ENCODE measurements around the gene PPHLN1. TPM values are rescaled to one million over a fixed set of nuclear protein-coding genes. Genes with fewer than 3 reads are reported as not detected.

Gene PPHLN1
- total RNA-seq, 2 donors from 2014 or later, result 38.2 to 38.5 TPM

DNA sequence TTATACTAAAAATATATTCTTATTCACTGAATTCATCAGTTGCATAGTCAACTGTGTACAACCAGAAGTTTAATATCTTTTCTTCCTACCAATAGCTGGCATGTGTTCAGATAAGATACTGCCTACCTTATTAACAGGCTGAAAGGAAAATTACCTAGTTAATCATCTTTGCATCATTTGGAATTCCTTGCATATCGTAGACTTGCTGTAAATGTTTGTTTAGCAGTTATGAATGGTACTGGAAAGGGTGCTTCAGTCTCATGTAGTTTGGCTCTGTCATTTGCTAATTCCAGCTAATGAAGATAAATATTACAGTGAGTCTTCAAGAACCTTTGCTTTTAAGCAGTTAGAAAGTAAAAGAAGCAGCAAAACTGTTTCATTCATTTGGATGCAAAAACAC lies 84.4 kb downstream of the PPHLN1 start:
- no peak for DNase-seq
- intact Hi-C loops (cut with DNase I, micrococcal nuclease), result no loop called here

DNA sequence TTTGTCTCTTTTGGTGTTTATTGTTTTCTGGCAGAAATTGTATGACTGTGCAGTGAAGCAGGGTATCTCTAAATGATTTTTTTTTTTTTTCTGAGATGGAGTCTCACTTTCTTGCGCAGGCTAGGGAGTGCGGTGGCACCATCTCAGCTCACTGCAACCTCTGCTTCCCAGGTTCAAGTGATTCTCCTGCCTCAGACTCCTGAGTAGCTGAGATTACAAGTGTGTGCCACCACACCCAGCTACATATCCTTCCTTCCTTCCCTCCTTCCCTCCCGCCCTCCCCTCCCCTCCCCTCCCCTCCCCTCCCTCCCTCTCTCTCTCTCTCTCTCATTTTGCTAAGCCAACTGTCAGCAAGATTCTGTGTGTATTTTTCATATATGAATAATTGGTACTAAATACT lies 94.4 kb downstream of the PPHLN1 start:
- DNase-seq (no peak), ATAC-seq (no peak)
- intact Hi-C loops (cut with DNase I, micrococcal nuclease), result no loop called here

More for the DNA sequence above, 84.4 kb downstream of the PPHLN1 start:
- no peak for ATAC-seq

DNA sequence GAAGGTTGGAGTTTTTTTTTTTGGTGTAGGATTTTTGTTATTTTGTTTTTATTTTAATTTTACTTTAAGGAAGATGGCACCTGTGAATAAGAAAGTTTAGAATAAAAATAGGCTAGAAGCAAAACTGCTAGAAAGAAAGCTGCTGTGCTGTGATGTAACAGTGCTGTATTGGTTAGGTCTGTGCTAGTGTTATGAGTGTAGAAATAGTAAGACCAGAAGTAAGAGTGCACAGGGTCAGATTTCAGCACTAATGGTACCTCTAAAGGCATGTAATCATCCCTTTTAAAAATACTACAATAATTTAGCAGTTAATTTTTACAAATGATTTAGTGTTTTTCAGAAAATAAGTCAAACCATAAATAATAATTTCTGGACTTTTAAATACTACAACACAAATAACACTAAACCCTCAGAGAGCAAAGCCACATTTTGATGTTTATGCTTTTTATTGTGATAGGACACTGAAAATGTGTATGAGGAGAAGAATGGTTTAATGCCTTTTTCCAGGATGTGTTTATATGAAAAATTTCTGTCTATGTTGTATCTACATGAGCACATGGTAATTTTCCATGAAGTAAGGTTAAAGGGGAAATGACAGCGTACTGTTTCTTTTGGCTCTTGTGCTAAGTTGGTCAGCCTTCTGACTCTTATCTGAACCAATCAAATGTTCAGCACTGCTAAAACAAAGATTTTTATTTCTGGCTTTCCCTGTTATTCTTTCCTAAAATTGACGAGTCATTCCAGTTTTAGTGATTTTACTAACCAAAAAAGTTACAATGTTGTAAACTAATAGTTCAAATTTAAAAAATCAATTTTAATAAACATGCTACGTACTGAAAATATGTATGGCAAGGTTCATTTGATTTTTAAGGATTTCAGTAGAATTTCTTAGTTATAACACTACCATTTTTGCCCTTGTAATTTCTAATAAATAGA lies 96.1 kb downstream of the PPHLN1 start:
- intact Hi-C loops (cut with DNase I, micrococcal nuclease), result no loop called here
- no peak for DNase-seq
- no peak for ATAC-seq

DNA sequence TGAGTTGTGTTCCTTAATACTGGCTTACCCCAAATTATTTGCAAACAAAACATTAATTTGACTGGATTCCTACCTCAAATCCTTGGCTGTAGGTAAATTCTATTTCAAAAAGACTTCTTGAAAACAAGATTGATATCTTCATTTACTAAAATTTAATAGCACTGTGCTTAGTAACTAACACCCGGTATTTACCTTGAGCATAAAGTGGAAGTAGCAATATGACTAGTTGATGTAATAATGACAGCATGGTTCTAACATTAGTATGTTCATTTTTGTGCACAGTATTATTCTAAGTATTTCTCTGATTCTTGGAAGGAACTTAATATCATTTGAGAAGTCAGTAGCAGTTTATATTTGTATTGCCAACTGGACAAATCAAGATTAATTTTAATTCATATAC lies 96.8 kb downstream of the PPHLN1 start:
- ATAC-seq, result no peak
- no peak for DNase-seq
- intact Hi-C loops (cut with DNase I, micrococcal nuclease), result no loop called here

DNA sequence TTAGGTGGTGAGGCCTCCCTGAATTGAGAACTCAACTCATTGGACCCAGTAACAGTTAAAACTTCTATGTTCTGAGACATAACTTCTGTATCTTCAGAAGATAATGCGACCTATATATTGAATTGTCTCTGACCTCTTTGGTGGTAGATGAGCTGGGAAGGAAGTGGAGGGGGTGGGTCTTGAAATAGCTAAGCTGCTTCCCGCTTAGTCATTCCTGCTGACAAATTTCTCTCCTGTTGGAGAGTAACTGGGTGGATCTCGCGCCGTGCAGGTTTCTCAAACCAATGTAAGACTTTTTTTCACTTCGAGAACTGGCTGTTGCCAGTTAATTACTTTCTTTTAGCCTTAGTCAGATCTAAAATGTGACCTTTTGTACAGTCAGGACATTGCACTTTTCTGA lies 100.8 kb downstream of the PPHLN1 start:
- ATAC-seq, result no peak
- intact Hi-C loops (cut with DNase I, micrococcal nuclease), result no loop called here
- no peak for DNase-seq

DNA sequence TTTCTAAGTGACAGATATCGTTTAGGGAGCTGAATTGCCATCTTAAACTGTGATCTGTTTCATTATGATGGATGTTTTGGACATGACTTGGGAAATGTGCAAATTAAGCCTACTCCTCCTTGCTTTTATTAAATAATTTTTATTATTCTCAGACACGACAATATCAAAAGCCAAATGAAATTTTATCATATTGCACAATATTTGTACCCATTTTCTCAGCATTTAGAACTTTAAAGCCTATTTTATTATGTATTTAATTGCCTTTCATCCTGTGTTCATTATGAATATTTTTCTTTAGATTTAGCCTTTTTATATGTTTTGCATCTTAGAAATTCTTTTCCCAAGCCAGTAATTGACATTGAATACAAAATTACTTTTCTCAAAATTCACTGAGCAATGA lies 102.9 kb downstream of the PPHLN1 start:
- intact Hi-C loops (cut with DNase I, micrococcal nuclease), result no loop called here
- ATAC-seq (no peak), DNase-seq (no peak)

DNA sequence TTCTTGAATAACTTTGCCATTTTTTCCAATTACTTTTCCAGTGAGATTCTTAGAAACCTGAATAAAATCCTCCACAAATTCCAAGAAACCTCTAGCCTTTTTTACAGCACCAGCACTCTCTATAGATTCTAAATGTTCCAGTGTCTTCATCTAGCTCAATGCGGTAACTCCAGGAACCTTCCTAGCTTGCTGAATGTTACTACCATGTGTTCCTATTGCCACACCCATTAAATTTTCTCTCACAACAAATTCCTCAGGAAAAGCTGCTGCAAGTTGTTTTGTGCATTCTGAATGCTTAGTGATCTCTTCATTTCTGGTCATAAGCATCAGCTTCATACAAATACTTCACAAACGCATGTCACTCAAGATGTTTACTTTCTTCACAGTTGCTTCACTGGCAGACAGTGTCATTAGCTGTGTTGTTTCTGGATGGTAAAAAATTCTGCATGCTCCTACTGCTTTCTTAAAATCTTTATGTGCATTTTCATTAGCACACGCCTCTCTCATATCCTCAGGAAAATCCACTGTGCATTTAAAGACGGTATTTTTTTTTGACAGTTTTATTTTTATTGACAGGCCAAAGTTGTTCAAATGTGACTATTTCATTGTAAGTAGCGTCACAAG lies 106.7 kb downstream of the PPHLN1 start:
- DNase-seq (no peak), ATAC-seq (no peak)
- intact Hi-C loops (cut with DNase I, micrococcal nuclease), result no loop called here

DNA sequence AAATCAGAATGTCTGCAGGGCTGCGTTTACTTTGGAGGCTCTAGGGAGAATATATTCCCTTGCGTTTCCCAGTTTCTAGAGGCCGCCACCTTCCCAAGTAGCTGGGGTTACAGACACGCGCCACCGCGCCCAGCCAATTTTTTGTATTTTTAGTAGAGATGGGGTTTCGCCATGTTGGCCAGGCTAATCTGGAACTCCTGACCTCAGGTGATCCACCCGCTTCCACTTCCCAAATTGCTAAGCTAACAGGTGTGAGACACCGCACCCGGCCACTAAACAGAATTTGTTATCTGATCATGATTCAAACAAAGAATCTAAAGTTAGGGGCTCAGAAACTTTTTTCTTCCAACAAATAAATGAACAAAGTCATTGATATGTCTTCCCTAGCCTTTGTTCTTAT lies 114.6 kb downstream of the PPHLN1 start:
- no peak for ATAC-seq
- no peak for DNase-seq
- intact Hi-C loops (cut with DNase I, micrococcal nuclease), result no loop called here

DNA sequence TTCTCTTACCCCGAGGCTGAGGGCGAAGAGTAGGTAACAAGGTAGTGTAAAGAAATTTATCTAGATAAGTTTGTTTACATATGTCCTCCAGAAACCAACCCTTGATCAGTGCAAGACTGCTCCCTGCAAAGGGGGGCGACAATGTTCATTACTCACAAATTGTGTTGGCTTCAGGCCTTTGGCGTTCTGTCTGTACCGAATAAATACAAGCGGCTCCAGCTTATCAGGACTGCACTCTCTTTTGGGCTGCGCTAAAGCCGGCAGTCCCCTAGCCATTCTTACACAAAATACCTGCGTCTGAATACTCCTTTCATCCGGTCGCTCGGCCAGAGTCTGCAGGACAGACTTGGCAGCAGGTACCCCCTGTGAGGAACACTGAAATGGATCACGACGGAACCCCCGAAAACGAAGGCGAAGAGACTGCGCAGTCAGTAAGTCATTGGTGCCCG lies 116.4 kb downstream of the PPHLN1 start:
- ATAC-seq (no peak), DNase-seq (no peak)
- intact Hi-C loops (cut with DNase I, micrococcal nuclease), result no loop called here

DNA sequence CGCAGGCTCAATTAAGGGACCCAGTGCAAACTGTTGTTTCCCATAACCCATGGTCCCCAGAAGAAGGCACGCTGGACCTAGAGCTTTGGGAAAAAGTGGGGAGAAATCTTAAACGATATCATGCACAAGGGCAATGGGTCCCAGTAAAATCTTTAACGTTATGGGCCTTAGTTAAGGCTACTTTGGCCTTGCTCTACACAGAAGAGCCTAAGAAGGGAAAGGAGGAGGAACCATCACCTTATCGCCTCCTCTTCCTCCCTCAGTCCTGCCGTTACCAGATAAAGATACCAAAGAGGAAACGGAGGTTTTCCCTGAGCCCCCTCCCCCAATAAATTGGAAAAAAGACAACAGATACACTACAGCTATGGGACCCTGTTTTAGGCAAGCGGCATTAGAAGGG lies 116.9 kb downstream of the PPHLN1 start:
- intact Hi-C loops (cut with DNase I, micrococcal nuclease), result no loop called here
- ATAC-seq (no peak), DNase-seq (no peak)

DNA sequence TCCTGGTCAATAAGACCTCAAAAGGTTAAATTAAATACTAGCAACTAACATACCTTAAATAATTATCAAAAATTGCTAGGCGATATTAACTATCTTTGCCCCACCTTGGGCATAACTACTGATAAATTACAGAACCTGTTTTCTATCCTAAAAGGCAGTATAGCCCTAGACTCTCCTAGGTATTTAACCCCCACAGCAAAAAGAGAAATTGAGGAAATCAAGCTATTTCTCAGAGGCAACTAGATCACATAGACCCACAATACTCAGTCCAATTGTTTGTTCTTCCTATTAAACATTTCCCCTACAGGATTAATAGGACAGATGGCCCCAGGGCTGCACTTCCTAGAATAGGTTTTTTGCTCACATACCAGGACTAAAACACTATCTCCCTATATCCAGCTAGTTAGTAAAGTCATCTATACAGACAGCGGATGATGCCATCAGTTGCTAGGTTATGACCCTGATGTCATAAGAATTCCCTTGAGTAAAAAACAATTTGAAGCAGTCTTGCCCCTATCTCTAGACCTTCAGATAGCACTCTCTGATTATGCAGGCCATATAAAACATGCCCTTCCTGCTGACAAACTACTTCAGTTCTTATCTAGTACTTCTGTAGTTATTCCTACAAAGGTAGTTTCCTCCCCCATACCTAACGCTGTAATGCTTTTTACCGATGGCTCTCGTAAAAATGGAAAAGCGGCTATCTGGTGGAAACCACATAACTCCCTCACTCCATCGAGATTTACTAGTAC lies 118.4 kb downstream of the PPHLN1 start:
- ATAC-seq, result no peak
- intact Hi-C loops (cut with DNase I, micrococcal nuclease), result no loop called here
- no peak for DNase-seq

DNA sequence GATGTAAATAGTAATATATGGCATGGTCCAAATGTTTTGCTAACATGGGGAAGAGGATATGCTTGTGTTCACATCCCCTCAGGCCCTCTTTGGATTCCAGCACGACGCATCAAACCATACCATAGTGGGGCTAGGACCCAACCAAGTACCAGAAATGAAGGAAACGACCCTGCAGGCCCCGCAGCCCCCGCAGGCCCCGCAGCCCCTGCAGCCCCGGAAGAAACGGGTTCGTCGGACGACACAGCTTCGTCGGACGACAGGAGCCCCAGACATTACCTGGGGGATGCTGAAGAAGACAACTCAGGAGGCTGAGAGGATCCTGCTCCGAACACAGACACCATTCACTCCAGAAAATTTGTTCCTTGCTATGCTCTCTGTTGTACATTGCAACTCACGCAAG lies 119.9 kb downstream of the PPHLN1 start:
- intact Hi-C loops (cut with DNase I, micrococcal nuclease), result no loop called here
- ATAC-seq (no peak), DNase-seq (no peak)

DNA sequence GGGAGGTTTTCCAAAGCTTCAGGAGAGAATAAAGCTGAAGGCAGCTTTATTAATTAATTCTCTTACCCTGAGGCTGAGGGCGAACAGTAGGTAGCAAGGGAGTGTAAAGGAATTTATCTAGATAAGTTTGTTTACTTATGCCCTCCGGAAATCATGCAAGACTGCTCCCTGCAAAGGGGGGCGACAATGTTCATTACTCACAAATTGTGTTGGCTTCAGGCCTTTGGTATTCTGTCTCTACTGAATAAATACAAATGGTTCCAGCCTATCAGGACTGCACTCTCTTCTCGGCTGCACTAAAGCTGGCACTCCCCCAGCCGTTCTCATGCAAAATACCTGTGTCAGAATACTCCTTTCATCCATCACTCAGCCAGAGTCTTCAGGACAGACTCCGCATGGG lies 120.8 kb downstream of the PPHLN1 start:
- intact Hi-C loops (cut with DNase I, micrococcal nuclease), result no loop called here
- DNase-seq (no peak), ATAC-seq (no peak)

DNA sequence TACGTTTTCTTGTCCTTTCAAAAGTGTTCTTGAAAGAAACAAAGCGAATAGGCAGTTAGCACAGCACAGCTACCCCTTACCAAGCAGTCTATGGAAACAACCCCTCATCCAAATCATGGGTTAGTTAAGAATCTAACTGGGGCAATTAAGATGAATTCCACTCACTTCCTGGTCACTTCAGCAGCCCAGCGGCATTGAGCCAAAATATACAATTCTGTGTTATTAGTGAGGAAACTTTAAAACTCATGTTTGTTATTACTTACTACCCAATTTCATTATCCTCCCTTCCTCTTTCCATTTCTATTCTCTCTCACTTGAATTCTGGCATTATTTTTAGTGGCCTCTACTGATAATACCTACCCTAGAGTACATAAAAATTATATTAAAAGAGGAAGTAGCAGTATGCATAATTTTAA lies 121.4 kb downstream of the PPHLN1 start:
- no peak for DNase-seq

DNA sequence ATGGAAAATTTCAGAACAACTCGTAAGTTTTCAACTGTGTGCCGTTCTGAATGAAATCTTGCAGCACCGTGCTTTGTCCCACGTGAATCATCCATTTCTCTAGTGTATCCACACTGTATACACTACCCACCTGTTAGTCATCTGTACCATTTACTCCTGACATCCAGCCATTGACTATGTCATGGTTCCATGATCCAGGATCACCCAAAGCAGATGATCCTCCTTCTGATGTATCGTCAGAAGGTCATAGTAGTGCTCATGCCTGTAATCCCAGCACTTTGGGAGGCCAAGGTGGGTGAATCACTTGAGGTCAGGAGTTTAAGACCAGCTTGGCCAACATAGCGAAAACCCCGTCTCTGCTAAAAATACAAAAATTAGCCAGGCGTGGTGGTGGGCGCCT lies 122.9 kb downstream of the PPHLN1 start:
- ATAC-seq, result no peak
- intact Hi-C loops (cut with DNase I, micrococcal nuclease), result no loop called here
- no peak for DNase-seq

More for the DNA sequence above, 121.4 kb downstream of the PPHLN1 start:
- ATAC-seq, result no peak
- intact Hi-C loops (cut with DNase I, micrococcal nuclease), result no loop called here

DNA sequence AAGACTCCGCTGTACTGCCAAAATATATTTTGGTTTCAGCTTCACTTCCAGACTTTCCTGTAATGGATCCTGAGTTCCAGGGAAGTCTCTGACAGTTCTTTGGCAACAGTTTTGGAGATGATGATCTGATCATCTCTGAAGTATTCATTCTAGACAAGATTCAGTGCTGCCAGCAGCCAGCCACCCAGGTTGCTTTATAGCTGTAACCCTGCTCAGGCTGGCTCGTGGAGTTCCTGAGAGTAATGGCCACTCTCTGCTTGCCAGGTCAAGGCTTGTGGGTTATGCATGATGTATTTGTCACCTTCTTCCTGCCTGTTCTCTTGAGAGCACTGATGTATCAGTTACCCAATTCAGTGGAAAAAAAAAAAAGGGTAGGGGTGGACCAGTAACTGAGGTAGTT lies 124.3 kb downstream of the PPHLN1 start:
- intact Hi-C loops (cut with DNase I, micrococcal nuclease), result no loop called here

DNA sequence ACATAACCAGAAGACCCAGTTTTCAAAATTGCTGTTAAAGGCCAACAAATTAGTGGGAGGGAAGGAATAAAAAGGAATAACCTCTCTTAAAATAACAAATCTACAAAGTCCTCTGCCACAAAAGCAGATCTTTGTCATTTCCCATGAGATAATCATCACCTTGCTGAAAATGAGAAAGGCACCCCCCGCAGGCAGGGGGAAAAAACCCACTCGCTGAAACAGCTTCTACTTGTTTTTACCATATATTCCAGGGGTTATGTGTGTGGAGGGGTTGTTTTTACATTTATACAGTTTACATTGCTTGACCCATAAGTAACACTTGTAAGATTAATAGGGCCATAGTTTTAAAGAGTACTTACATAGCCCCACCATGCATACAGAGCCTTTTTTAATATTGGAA lies 132.6 kb downstream of the PPHLN1 start:
- intact Hi-C loops (cut with DNase I, micrococcal nuclease), result no loop called here
- DNase-seq (no peak), ATAC-seq (no peak)

More for the DNA sequence above, 124.3 kb downstream of the PPHLN1 start:
- ATAC-seq, result no peak
- no peak for DNase-seq

DNA sequence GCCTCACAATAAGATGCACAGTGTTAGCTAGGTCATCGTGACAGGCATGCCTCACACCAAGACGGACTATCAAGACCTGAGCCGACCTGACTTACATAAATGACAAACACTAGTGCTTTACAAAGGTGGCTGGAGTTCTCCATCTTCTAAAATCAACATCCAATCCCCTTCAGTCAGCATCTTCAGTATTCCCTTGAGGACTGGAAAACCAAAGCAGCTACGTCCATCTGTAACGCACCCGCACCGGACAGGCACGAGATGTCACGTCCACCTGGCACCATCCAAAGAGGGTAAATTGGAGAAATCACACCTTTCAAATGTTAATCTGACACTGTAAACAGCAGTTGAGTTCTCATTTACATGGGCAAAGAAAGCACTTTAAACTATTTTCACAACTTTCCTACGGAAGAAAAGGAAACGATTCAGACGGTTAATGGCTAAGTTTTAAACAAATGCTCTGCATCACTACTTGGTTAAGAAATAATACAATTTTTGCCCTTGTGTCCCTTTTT lies 133.4 kb downstream of the PPHLN1 start:
- intact Hi-C loops (cut with DNase I, micrococcal nuclease), result no loop called here
- no peak for ATAC-seq
- DNase-seq, result no peak

DNA sequence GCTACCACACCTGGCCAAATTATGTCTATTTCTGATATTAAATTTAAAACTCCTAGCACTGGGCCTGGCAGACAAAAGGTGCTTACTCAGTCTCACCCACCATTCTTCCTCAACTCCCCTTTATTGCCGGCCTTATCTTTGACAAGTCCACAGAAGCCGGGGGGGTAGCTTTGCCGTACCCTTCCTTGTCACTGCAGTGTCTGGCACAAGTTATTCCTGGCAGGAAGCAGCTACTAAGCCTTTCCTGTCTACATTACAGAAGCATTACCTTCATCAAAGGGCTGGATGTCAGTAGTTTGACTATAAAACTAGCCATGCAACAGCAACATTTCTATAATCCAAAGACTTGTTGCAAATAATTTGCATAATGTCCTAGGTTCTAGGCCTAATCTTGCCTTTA lies 136.5 kb downstream of the PPHLN1 start:
- peak; percentile 19 for ATAC-seq
- DNase-seq, result no peak
- intact Hi-C loops (cut with DNase I, micrococcal nuclease), result no loop called here

DNA sequence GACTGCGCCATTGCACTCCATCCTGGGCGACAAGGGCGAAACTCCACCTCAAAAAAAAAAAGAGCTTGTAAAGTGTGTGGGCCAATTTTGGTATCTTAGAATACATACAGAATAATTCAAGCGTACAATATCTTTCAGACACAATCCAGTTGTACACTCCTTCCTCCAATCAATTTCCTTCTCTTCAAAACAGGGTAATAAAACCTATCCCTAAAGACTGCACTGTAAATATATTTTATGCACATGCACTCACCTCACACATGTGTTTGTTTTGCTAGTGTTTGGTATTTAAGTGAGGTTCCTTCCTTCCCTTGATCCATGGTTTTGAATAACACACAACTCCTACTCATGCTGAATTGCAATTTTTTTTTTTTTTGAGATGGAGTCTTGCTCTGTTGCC lies 137.7 kb downstream of the PPHLN1 start:
- DNase-seq (no peak), ATAC-seq (peak; percentile 98)
- intact Hi-C loops (cut with DNase I, micrococcal nuclease), result no loop called here
